ENCODE results near the gene CEACAM3. TPM values are rescaled to one million over a fixed set of nuclear protein-coding genes. Genes with fewer than 3 reads are reported as not detected.

Gene CEACAM3
- polyA plus RNA-seq, 2 of the 4 experiments (the other 2 are of a cell fraction), result not detected

GRCh38 chr19:41859618-41860418 lies 63.4 kb downstream of the CEACAM3 start, which contains the start of gene RPS19 (continued):
- TF ChIP-seq POLR2AphosphoS2 (conservative IDR thresholded peaks at IDR 0.05; ENCODE audit: low read length), result no peak
- peak; percentile 99 for TF ChIP-seq REST (IDR thresholded peaks at IDR 0.05)
- no peak for TF ChIP-seq SREBF2 (IDR thresholded peaks at IDR 0.05)
- TF ChIP-seq MAFK (IDR thresholded peaks at IDR 0.05; ENCODE audit: partially characterized antibody), result no peak
- no peak for TF ChIP-seq HOXB13 (CRISPR knock-in tag; IDR thresholded peaks at IDR 0.05; ENCODE audit: low read depth)
- no peak for TF ChIP-seq RCOR1 (IDR thresholded peaks at IDR 0.05; ENCODE audit: low read depth, low read length)
- no peak for TF ChIP-seq ZNF302 (CRISPR knock-in tag; IDR thresholded peaks at IDR 0.05)
- TF ChIP-seq ZFP36 (IDR thresholded peaks at IDR 0.05; ENCODE audit: borderline replicate concordance, partially characterized antibody), result no peak
- peak; percentile 98 to 100 for TF ChIP-seq JUN (IDR thresholded peaks at IDR 0.05)
- TF ChIP-seq ELK1 (IDR thresholded peaks at IDR 0.05; ENCODE audit: low read depth, low read length), result 0 out of 2 replicates have a peak, but pooled peaks have one; percentile 63
- TF ChIP-seq MAZ (IDR thresholded peaks at IDR 0.05; ENCODE audit: borderline replicate concordance, low read depth, low read length), result peak; percentile 93; the same call in 1 of the 2 replicates
- TF ChIP-seq GATA3 (IDR thresholded peaks at IDR 0.05; ENCODE audit: borderline replicate concordance), result peak; percentile 96
- TF ChIP-seq RFX5 (IDR thresholded peaks at IDR 0.05), result peak; percentile 41; the same call in 1 of the 2 replicates
- TF ChIP-seq HOXA7 (CRISPR knock-in tag; IDR thresholded peaks at IDR 0.05), result no peak
- TF ChIP-seq PBX3 (IDR thresholded peaks at IDR 0.05), result peak; percentile 10; the same call in 1 of the 2 replicates
- no peak for TF ChIP-seq HES2 (IDR thresholded peaks at IDR 0.05)
- peak; percentile 95 for TF ChIP-seq POLR2A (IDR thresholded peaks at IDR 0.05; ENCODE audit: low read length)
- TF ChIP-seq MYC (IDR thresholded peaks at IDR 0.05; ENCODE audit: borderline replicate concordance, low read length), result peak; percentile 99
- no peak for TF ChIP-seq JUNB (IDR thresholded peaks at IDR 0.05)
- no peak for TF ChIP-seq ZC3H11A (IDR thresholded peaks at IDR 0.05)
- peak in 1 of 2 experiments; percentile 62; a peak in 1 of 4 replicates for TF ChIP-seq CEBPB (IDR thresholded peaks at IDR 0.05)
- TF ChIP-seq CTCF (IDR thresholded peaks at IDR 0.05), result peak; percentile 56
- no peak for TF ChIP-seq CBX2 (IDR thresholded peaks at IDR 0.05; ENCODE audit: borderline replicate concordance, low read depth)
- peak; percentile 93 for TF ChIP-seq PHF8 (IDR thresholded peaks at IDR 0.05; ENCODE audit: borderline replicate concordance, low read depth)
- TF ChIP-seq HDAC2 (IDR thresholded peaks at IDR 0.05), result no peak
- TF ChIP-seq CHD4 (IDR thresholded peaks at IDR 0.05; ENCODE audit: borderline replicate concordance), result peak; percentile 57; the same call in 1 of the 2 replicates
- TF ChIP-seq EHMT2 (IDR thresholded peaks at IDR 0.05; ENCODE audit: low read depth), result no peak
- TF ChIP-seq CHD2 (IDR thresholded peaks at IDR 0.05; ENCODE audit: low read length, partially characterized antibody), result peak; percentile 100
- peak; percentile 100 for TF ChIP-seq BCL3 (IDR thresholded peaks at IDR 0.05)
- TF ChIP-seq CBX8 (IDR thresholded peaks at IDR 0.05), result no peak
- TF ChIP-seq HEYL (CRISPR knock-in tag; IDR thresholded peaks at IDR 0.05), result no peak

Measured in A549 (cell line).